Measurements from ENCODE around the gene TMEM43.

GRCh38 chr3:14153663-14154062 is 28.8 kb downstream of the TMEM43 start:
- TF ChIP-seq CTCF (IDR thresholded peaks at IDR 0.05) = no peak
- no peak for TF ChIP-seq POLR2A (IDR thresholded peaks at IDR 0.05)
- no peak for TF ChIP-seq EP300 (IDR thresholded peaks at IDR 0.05)
